OCI-LY7 (cell line): ENCODE data around the gene TWIST2.

Experiments used
- CTCF ChIP-seq: fragments of 200-600 bp; sonication (generic); conservative IDR thresholded peaks from 2 replicates; pipeline ENCODE4 v1.5.1; 2014; ENCODE audit warnings: mild to moderate bottlenecking, antibody characterized with exemption, low read length, moderate library complexity, mixed read lengths
- EZH2phosphoT487 ChIP-seq: fragments of 200-600 bp; sonication (generic); IDR thresholded peaks from 2 replicates; pipeline ENCODE4 v1.6.1; 2018; ENCODE audit warnings: low read depth, borderline replicate concordance, mild to moderate bottlenecking, mixed run types, antibody characterized with exemption, low read length, moderate library complexity, mixed read lengths

- TF ChIP-seq CTCF (no peak), EZH2phosphoT487 (no peak)
Observed at GRCh38 chr2:238839428-238839827, 8.5 kb upstream of the TWIST2 start.
